Ovary (tissue), 3 donors: ENCODE measurements around the gene GRAMD4.

Experiments
- EP300 ChIP-seq: sonication (generic); formaldehyde crosslinking; IDR thresholded peaks from one replicate; pipeline ENCODE4 v1.6.1; 2017; ENCODE audit warnings: antibody characterized with exemption
- POLR2A ChIP-seq: fragments of 450-650 bp; IDR thresholded peaks from one replicate; pipeline ENCODE4 v1.6.1; 2017; ENCODE audit warnings: antibody characterized with exemption, mild to moderate bottlenecking, moderate library complexity
- TF ChIP-seq, protein P1 (sequence below), 3 donors: fragments of 450-650 bp in 2 of 3; fragments of 200-600 bp in 1 of 3; IDR thresholded peaks; one replicate each; pipeline versions ENCODE4 v1.5.1 to v1.8.0; 2016 to 2022; ENCODE audit warnings: antibody characterized with exemption in 3 of 3, mild to moderate bottlenecking in 1 of 3
- donor health status: DM: no; HTN: no; CAD: no.

DNA sequence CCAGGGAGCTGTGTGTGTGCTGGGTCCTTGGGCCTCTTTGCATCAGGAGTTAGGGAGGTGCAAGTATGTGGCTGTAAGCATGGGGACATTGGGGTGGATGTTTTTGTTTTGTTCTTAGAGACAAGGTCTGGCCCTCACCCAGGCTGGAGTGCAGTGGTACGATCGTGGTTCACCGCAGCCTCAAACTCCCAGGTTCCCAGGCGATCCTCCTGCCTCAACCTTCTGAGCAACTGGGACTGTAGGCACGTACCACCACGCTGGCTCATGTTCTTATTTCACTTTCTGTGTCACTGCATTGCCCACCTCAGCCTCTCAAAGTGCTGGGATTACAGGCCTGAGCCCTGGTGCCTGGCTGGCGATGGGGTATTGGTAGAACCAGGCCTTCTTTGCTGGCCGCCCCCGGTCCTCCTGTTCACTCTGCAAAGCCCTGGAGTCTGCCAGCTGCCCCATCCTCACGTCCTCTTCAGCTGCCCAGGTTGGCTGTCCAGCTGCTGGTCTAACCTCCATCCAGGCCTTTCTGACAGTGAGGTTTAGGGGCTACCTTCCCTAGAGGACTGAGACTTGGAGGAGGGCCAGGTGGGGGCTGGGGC, 851 bp upstream of the GRAMD4 start:
- TF ChIP-seq, protein P1, sequence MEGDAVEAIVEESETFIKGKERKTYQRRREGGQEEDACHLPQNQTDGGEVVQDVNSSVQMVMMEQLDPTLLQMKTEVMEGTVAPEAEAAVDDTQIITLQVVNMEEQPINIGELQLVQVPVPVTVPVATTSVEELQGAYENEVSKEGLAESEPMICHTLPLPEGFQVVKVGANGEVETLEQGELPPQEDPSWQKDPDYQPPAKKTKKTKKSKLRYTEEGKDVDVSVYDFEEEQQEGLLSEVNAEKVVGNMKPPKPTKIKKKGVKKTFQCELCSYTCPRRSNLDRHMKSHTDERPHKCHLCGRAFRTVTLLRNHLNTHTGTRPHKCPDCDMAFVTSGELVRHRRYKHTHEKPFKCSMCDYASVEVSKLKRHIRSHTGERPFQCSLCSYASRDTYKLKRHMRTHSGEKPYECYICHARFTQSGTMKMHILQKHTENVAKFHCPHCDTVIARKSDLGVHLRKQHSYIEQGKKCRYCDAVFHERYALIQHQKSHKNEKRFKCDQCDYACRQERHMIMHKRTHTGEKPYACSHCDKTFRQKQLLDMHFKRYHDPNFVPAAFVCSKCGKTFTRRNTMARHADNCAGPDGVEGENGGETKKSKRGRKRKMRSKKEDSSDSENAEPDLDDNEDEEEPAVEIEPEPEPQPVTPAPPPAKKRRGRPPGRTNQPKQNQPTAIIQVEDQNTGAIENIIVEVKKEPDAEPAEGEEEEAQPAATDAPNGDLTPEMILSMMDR (IDR thresholded peaks at IDR 0.05) = no peak
- TF ChIP-seq EP300 = no peak
- TF ChIP-seq POLR2A = no peak
